H1 (cell line): Measurements from ENCODE around the gene DSTN. TPM values are rescaled to one million over a fixed set of nuclear protein-coding genes. Genes with fewer than 3 reads are reported as not detected.

Experiments used
- ASH2L ChIP-seq: fragments of 200-600, 300-600 bp; sonication (generic); IDR thresholded peaks from one replicate; pipeline ENCODE4 v1.7.1; 2017; ENCODE audit warnings: low read length
- CHD1 ChIP-seq: IDR thresholded peaks from 2 replicates; pipeline ENCODE4 v1.6.1; 2012; ENCODE audit warnings: low read depth, low read length, improper control_type of control experiment
- CHD2 ChIP-seq: IDR thresholded peaks from 2 replicates; pipeline ENCODE4 v1.6.1; 2012; ENCODE audit warnings: low read length, improper control_type of control experiment
- CHD7 ChIP-seq: fragments of 300-600 bp; sonication (generic); IDR thresholded peaks from 2 replicates; pipeline ENCODE4 v1.7.1; 2012; ENCODE audit warnings: low read length, moderate library complexity, mild to moderate bottlenecking, inconsistent platforms; ENCODE audit not compliant: insufficient replicate concordance
- EP300 ChIP-seq, 2 experiments: IDR thresholded peaks; 1 replicate in 1 of 2; 2 replicates in 1 of 2; pipeline ENCODE4 v1.6.1; 2011 to 2012; ENCODE audit warnings: low read depth in 2 of 2, low read length in 2 of 2, mild to moderate bottlenecking in 2 of 2, borderline replicate concordance in 1 of 2, inconsistent platforms in 1 of 2, moderate library complexity in 1 of 2
- MAFK ChIP-seq: IDR thresholded peaks from 2 replicates; pipeline ENCODE4 v1.6.1; 2012; ENCODE audit warnings: low read depth, mild to moderate bottlenecking, improper control_type of control experiment, low read length
- TAF7 ChIP-seq: optimal IDR thresholded peaks from 2 replicates; pipeline ENCODE3; 2011; ENCODE audit warnings: low read depth, mild to moderate bottlenecking, inconsistent platforms, low read length, moderate library complexity, borderline replicate concordance
- TBP ChIP-seq: IDR thresholded peaks from 2 replicates; pipeline ENCODE4 v1.6.1; 2011; ENCODE audit warnings: low read depth, low read length, improper control_type of control experiment
- polyA plus RNA-seq, 7 experiments: library from polyadenylated mRNA; depleted of rRNA in 3 of 7; stranded (reverse) in 5 of 7; unstranded in 2 of 7; fragments of >200 nt in 5 of 7; fragments of 200-250 nt in 2 of 7; gene quantifications; 1 replicate in 5 of 7; 2 replicates in 1 of 7; 4 replicates in 1 of 7; pipeline versions ENCODE4 v1.2.1 to v1.2.3, GENCODE V29; 2011 to 2013; ENCODE audit warnings: missing spikeins in 2 of 7, mixed read lengths in 2 of 7
- total RNA-seq: library from RNA; stranded (reverse); fragmentation: NEBNext Ultra II Directional; extraction: Animal tissue kit (Norgen Biotek cat#: 25700); gene quantifications from 2 replicates; pipeline ENCODE4 v1.2.1, GENCODE V29; 2021

Gene DSTN
- total and polyA plus RNA-seq, 2 of the 8 experiments (the other 6 are each of a cell fraction or from before 2014, with no cell fraction given) = 43.3 to 208 TPM

- TF ChIP-seq CHD7 (no peak), TAF7 (no peak), MAFK (no peak), ASH2L (no peak), EP300 (IDR thresholded peaks at IDR 0.05; ENCODE audit: borderline replicate concordance in 1 of 2, low read depth in 2 of 2, low read length in 2 of 2) (no peak), TBP (no peak), CHD1 (no peak), CHD2 (no peak)
Measured at GRCh38 chr20:17560344-17561074, 9.4 kb upstream of the DSTN start (continued).
